IPS-11a (cell line): ENCODE results near the gene ATN1.

ENCODE experiments used
- H3K4me3 ChIP-seq: one replicate; pipeline ENCODE4 v1.5.1; 2013; ENCODE audit warnings: low read depth, low read length, control low read depth

ATN1 gene

DNA sequence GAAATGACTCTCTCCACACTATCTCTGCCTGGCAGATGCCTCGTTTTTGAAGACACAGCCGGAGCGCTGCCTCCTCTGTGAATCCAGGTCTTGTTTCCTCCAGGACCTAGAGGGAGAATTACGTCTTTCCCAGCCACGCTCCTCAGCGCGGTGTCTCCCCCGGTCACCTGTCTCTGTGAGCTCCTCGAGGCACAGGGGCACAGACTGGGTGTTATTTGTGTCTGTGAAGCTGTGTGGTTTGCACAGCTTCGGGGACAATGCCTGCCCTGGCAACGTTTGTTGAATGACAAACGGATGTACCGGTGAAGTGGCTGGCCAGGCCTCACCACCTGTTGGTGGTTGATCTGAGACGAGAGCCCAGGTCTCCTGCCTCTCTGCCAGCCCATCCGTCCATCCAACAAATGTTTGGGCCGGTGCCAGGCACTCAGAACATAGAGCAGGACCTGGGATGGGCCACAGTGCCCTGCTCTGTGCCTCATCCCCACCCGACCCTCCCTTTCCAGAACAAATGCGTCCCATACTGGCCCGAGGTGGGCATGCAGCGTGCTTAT lies 29.5 kb downstream of the ATN1 start:
- H3K4me3 ChIP-seq: no peak overlapping the region

DNA sequence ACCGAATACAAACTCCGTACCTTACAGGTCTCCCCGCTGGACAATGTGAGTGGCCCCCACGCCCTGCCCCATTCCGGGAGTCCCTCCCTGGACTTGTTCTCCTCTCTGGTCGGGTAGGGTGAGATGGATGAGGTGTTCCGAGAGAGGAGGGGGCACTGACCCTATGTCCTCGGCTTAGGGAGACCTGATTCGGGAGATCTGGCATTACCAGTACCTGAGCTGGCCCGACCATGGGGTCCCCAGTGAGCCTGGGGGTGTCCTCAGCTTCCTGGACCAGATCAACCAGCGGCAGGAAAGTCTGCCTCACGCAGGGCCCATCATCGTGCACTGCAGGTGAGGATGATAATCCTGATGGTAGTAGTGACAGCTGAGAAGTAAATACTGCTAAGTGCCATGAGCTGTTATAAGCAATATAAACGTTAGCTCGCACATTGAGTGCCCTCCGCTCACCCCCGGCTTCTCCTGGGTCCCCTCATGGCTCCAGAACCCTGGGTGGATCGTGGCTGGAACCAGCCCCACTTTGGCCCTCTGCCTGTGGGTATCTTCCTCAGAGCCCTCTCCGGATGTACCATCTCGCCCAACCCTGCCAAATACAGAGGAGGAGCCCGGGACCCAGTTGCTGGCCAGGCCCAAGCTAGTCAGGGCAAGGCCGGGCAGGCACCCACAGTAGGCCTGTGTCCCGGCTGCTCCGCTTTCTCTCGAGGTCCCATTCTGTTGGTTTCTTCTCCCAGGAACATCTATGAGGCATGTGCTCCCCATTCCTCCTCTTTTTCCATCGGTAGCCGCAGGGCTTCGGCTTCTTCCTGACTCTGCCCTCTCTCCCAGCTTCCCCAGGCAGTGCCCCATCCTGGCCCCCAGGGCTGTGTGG lies 30.2 kb downstream of the ATN1 start:
- no peak overlapping the region for H3K4me3 ChIP-seq

DNA sequence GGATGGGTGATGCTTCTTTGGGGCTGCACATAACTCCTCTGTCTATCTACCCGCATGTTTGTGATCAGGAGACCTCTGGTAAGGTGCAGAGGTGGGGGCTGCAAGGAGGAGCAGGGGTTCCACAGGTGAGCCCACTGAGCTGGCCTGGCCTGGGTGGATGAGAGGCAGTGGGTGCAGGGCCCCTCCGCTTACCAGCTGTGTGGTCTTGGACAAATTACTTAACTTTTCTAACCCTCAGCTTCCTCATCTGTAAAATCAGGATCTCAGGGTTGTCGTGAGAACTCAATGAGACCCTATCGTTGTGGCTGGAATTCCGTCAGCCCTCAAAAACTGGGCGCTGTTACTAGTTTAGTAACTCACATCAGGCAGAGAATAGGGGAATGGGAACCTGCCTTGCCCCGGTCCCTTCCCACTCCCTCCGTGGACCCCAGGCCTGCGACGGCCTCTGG lies 30.9 kb downstream of the ATN1 start:
- no peak overlapping the region for H3K4me3 ChIP-seq

DNA sequence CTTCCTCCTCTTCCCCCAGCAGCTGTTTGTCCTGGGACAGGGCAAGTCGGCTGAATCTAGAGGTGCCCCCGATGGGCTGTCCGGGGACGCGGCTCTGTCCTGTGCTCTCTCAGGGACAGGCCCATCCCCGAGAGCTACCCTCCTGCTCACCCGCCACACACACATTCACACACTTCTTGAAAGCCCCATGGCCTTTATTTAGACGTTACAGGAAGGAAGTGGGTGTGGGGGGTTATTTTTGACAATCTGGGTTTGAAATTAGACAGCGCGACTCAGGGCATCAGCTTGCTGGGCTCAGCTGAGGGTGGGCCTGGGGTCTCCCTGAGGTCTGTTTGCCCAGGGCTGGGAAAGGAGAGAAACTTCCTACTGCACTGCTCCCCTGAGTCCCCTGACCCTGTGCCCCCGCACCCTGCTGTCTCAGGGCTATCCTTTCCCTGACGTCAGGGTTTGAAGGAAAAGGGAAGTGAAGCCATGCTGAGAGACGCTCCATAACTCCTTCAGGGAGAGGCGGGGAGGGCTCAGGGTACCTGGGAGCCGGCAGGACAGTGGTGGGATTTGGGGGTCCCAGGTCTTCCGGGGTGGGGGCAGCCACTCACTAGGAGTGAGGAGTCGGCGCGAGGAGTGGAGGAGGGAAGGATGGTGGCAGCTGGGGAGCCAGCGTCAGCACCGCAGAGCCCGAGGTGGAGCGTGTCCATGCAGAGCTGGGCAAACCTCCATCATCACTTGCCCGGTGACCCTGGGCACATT lies 31.5 kb downstream of the ATN1 start:
- no peak overlapping the region for H3K4me3 ChIP-seq

DNA sequence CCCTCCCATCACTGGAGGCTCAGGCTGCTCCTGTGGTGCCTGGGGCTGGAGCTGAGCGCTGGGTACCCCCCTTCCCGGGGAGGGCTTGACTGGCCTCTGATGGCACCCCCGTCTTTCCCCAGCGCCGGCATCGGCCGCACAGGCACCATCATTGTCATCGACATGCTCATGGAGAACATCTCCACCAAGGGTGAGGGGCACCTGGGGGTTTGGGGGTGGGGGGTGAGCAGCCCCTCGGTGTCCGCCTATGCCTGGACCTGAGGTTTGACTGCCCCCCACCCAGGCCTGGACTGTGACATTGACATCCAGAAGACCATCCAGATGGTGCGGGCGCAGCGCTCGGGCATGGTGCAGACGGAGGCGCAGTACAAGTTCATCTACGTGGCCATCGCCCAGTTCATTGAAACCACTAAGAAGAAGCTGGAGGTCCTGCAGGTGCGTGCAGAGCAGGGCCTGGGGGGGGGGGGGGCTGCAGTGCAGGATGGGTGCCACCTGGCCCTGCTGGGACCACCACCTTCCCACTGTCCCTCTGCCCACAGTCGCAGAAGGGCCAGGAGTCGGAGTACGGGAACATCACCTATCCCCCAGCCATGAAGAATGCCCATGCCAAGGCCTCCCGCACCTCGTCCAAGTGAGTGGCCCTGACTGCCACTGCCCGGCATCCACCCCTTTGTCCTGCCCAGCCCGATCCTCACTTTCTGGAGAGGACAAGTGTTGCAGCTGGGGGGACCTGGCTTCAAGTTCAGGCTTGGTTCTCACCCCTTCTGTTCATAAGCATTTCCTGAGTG lies 32.2 kb downstream of the ATN1 start:
- H3K4me3 ChIP-seq: no peak overlapping the region

DNA sequence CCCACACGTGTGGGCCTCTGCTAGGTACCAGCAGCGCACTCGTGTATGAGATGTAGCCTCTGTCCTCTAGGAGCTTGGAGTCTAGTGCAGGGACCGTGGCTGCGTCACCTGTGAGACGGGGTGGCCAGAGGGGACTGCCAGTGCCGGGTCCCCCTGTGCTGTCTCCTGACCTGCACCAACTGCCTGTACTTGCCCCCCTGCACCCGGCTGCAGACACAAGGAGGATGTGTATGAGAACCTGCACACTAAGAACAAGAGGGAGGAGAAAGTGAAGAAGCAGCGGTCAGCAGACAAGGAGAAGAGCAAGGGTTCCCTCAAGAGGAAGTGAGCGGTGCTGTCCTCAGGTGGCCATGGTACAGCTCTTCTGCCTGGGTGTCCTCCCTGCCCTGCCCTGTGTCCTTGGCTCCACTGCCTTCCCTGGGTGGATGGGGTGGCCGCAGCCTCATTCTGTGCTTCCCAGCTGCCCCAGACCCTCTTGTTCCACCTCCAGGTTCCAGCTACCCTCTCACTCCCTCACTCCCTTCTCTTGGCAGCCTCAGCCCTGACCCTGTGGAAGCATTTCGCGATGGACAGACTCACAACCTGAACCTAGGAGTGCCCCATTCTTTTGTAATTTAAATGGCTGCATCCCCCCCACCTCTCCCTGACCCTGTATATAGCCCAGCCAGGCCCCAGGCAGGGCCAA lies 33.0 kb downstream of the ATN1 start:
- H3K4me3 ChIP-seq: no peak overlapping the region

DNA sequence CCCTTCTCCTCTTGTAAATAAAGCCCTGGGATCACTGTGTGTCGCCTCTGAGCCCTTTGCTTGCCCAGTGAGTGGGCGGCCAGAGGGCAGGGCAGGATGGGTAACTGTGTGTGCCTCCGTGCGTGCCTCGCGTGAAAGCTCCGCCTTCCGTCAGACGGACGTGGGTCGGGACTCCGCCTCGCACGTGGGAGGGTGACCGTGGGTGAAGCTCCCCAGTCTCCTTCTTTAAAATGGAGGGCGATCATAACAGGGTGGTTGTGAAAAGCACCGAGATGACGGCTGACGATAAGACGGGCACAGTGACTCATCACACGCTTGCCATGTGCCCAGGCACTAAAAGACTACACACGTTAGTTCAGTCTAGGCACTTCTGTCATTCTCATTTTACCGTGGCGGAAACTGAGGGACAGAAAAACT lies 33.5 kb downstream of the ATN1 start:
- H3K4me3 ChIP-seq: peak overlapping the region; percentile 89

DNA sequence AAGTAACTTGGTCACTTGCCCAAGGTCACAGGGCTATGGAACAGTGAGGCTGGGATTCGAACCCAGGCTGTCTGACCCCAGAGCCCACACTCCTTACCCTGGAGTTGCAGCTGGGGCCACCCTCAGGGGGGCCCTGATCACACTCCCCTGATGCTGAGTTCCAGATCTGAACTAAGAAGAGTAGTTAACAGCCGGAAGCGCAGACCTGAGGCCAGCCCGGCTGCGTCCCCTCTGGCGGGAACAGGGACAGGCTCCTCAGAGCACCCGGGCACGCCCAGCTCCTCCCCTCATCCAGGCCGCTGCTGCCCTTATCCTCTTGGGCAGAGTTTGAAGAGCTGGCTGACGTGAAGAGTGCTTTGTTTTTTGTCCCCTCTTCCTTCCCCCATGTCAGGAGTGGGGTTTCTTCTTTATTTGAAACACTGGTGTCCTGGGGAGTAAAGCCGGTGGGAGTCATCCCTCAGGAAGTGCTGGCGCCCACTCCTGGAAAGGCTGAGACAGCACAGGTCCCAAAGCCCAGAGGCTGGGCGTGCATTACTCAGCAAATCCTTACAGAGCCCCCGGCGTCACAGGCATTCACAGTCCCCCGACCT lies 34.0 kb downstream of the ATN1 start:
- H3K4me3 ChIP-seq: peak overlapping the region; percentile 89

DNA sequence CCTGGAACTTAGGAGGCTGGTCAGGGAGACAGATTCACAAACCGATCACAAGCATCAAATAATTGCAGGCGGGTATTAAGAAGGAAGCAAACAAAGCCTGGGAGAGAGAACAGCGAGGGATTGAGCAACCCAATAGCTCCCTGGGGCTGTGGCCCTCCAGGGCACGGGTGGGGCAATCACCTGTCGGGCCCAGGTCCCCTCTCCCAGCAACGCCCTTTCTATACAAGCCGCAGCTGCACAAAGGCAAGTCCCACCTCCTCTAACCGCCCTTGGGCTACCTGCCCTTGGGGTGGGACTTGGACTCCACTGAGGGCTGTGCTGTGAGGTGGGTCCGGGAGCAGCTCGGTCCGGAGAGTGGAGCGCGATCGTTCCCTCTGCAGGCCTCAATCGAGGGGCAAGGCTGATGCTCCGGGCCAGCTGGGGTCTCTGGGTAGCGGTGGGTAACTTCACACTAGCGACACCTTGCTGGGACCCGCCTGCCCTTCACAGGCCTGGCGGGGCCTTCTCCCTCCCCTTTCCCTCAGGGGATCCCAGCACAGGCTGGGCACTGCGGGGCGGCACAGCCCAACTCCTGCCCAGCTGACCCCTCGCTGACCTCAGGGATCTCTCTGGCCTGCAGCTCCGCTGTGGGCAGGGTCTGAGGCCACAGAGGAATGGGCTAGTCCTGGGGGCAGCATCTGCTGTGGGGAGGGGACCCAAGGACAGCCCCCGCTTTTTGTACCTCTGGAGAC lies 34.7 kb downstream of the ATN1 start:
- H3K4me3 ChIP-seq: peak overlapping the region; percentile 89

DNA sequence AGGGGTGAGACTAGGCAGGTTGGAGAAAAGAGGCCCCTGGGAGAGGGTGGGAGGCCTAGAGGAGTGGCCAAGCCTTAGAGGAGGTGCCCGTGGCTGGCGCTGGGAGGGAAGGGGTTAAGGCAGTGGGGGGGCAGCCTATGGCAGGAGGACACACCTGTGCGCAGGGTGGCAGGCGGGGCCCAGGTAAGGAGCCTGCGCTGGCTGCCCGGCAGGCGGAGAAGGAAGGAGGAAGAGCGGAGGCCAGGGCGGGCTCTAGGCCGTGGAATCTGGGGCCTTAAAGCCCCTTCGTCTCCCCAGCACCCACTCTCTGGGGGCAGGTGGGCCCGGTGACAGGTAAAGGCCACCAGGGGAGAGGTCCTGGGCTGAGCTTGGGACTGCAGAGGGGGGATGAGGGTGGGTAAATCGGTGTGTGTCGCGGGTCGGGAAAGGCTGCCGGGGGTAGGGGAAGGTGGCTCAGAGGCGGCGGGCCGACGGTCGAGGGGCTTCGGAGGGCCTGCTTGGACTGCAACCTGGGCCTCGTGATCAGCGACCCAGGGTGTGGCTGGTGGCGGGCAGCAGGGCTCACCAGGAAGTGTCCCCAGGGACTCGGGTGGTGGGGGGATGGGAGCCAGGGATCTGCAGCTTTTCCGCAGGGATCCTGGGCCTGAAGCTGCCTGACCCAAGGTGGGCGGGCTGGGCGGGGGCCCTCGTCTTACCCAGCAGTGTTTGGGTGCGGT lies 35.4 kb downstream of the ATN1 start:
- peak overlapping the region; percentile 89 for H3K4me3 ChIP-seq

DNA sequence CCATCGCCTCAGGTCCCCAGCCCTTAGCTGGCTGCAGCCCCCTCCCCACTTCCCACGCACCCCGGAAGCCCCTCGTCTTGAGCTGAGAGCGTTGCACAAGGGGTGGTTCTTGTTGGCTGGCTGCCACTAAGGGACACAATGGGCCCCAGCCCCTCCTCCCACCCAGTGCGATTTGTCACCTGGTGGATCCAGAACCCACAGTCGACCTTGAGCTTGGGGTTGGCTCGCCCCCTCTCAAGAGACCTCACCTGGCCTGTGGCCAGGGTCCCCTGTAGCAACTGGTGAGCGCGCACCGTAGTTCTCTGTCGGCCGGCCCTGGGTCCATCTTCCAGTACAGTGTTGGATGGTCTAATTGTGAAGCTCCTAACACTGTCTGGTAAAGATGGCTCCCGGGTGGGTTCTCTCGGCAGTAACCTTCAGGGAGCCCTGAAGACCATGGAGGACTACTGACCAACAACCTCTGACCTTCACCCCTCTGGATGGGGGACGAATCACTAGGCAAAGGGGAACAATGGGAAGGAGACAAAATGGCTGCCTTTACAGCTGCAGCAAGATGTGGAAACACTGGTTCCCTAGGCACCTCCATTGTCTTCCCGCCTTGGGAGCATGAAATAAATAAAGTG lies 36.1 kb downstream of the ATN1 start:
- H3K4me3 ChIP-seq: peak overlapping the region; percentile 89

DNA sequence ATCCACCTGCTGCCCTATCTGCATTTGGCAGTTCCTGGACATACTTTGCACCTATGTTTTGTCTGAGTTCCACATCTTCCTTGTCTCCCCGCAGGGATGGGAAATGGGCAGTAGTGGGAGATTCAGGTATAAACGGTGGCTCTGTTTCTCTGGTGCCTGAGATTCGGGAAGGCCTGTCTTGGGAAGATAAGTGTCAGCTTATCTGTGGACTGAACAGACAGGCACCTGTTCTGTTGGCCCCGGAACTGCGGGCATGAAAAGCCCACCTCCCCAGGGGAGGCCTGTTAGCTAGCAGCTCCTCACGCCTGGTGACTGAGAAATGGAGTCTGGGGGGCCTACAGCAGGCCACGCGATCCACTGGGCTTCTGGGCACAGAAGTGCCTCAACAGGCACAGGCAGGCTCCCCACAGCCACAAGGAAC lies 36.9 kb downstream of the ATN1 start:
- H3K4me3 ChIP-seq: no peak overlapping the region

DNA sequence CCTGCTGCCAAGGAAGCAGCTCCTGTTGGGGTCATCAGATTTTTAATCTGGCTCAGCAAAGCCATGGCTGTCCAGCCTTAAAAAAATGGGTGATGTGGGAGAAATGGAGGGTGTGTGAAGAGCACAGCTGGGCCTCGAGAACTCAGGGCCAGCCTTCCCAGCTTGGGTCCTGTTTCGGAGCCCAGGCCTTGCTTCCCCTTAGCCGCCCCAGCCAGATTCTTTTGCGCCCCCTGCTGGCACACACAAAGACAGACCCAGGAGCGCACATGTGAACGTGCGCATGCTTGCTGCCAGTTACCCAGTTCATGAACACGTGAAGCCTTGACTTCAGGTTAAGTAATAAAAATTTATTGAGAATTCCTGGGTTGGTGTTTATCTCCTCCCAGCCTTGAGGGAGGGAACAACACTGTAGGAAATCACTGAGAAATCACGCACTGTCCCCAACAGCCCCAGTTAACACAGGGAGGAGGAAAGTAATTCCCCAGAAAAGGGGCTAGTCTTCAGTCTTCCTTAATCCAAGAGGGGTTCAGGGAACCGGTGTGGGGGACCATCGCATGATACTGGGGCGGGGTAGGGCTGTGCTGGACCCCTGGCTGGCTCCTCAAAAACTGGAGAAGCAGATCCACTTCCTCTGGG lies 37.4 kb downstream of the ATN1 start:
- no peak overlapping the region for H3K4me3 ChIP-seq

DNA sequence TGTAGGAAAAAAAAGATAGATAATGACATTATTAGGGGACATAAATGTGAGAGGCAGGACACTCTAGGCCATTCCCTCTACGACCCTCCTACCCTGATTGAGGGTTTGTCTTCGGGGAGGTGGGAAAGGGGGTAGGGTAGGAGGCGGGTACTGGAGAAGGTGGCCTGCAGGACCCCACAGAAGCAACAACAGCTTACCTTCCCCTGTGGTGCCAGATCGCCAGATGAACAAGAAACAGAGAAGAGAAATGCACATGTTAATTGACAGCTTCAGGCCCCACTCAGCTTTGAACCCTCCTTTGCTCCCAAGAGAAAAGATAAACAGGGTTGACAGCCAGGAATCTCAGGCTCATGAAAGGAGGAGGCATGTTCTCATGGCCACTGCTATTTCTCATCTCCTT lies 38.0 kb downstream of the ATN1 start:
- H3K4me3 ChIP-seq: no peak overlapping the region

DNA sequence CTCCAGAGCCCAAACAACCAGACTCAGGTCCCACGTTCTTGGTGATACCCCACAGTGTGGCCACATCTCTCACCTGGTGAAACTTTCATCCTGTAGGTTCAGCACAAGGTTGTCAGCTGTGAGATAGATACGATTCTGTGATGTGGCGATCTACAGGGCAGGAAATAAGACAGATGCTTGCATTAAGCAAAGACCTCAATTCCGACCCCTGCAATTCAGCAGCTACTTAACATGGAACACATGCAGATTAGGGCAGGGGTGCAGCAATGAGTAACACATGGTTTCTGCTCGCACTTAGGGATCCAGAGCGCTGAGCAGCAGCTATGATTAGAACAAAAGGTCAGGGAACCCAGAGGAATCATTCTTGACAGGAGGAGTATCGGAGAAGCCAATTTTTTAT lies 38.6 kb downstream of the ATN1 start:
- H3K4me3 ChIP-seq: no peak overlapping the region

DNA sequence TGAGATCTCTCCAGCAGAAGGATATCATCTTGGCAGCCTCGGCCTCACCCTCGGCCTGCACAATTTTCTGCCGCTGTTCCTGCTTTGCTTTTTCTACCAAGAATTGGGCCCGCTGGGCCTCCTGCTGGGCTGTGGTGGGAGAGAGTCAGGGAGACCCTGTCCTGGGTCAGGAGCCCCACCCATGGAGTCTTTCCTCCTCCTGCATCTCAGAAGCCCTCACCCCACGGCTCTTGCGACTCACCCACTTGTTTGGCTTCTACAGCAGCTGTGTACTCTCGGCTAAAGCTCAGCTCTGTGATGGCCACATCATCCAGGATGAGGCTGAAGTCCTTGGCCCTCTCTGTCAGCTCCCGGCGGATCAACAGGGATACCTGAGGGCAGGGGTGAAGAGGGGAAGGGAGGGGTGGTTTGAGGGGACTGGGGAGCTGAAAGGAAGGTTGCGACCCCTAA lies 39.9 kb downstream of the ATN1 start:
- no peak overlapping the region for H3K4me3 ChIP-seq

DNA sequence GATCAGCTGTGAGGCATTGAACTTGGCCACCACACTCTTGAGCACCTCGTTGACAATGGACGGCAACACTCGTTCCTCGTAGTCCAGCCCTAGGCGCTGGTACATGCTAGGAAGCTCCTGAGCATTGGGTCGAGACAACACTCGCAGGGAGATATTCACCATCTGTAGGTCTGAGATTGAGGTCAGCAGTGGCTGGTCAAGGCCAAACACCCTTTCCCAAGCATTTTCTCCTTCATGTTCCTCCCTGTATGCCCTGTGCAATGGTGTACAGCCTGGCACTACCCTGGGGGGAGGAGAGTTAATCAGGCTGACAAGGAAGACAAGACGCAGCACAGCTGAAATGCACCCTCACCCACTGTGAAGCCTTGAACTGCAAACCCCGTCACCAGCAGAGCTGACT lies 40.7 kb downstream of the ATN1 start:
- no peak overlapping the region for H3K4me3 ChIP-seq

DNA sequence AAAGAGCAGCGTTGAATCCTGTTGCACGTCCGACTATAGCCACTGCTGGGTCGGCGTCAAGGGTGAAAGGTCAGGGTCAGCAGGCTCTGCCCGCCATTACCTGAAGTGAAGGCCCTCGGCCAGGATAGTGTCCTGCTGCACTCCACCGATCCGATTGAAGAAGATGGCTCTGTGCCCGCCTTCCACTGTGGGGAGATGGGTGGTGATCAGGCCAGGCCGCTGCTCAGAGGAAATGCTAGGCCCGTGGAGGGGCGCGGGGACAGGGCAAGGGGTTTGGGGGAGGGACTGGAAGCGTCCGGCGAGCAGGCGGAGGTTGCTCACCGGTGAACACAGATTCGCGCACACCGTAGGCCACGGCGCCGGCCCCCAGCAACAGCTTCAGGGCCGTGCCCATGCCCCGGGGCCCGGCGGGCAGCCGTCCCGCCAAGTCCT lies 42.4 kb downstream of the ATN1 start:
- peak overlapping the region; percentile 99 for H3K4me3 ChIP-seq
